Breast epithelium (tissue), 3 donors: ENCODE data around the gene ASB2.

ENCODE experiments used
- POLR2A ChIP-seq: fragments of 450-650 bp; IDR thresholded peaks from one replicate; pipeline ENCODE4 v1.6.1; 2016; ENCODE audit warnings: antibody characterized with exemption, mild to moderate bottlenecking, moderate library complexity
- TF ChIP-seq, protein P1 (sequence below), 3 donors: fragments of 450-650 bp; IDR thresholded peaks; one replicate each; pipeline ENCODE4 v1.5.1; 2016 to 2017; ENCODE audit warnings: antibody characterized with exemption in 3 of 3, mild to moderate bottlenecking in 3 of 3, moderate library complexity in 3 of 3

DNA sequence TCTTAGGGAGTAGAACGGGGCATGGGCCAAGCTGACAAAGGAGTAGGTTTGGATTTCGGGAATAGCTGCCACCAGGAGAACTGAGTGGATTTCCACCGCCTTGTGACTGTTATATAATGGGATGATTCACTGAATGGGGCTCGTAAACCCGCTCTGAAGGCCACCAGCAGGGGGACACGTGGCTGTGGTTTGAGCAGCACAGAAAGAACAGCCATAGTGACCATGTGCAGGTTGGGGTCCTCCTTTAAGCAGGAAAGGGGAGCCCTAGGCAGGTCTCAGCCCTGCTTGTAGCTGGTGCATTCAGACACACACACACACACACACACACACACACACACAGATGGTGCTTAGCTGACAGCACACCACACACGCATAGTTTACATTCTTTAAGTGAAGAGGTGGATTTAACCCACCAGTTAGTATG lies 8.6 kb upstream of the ASB2 start:
- TF ChIP-seq, protein P1, sequence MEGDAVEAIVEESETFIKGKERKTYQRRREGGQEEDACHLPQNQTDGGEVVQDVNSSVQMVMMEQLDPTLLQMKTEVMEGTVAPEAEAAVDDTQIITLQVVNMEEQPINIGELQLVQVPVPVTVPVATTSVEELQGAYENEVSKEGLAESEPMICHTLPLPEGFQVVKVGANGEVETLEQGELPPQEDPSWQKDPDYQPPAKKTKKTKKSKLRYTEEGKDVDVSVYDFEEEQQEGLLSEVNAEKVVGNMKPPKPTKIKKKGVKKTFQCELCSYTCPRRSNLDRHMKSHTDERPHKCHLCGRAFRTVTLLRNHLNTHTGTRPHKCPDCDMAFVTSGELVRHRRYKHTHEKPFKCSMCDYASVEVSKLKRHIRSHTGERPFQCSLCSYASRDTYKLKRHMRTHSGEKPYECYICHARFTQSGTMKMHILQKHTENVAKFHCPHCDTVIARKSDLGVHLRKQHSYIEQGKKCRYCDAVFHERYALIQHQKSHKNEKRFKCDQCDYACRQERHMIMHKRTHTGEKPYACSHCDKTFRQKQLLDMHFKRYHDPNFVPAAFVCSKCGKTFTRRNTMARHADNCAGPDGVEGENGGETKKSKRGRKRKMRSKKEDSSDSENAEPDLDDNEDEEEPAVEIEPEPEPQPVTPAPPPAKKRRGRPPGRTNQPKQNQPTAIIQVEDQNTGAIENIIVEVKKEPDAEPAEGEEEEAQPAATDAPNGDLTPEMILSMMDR (IDR thresholded peaks at IDR 0.05), result no peak
- no peak for TF ChIP-seq POLR2A
